Ascending aorta (tissue), 2 donors: Measurements from ENCODE around the gene DYNLRB1. TPM values are rescaled to one million over a fixed set of nuclear protein-coding genes. Genes with fewer than 3 reads are reported as not detected.

Experiments used
- DNase-seq, 2 donors: peaks; one replicate each; pipeline ENCODE4 v3.0.0-alpha.2; 2019; ENCODE audit warnings: low spot score in 2 of 2
- H3K27ac ChIP-seq, 2 donors: fragments of 200-600 bp; sonication (generic); one replicate each; pipeline ENCODE4 v1.5.1; 2016 to 2017; ENCODE audit warnings: mild to moderate bottlenecking in 1 of 2
- H3K27me3 ChIP-seq: fragments of 200-600 bp; sonication (generic); one replicate; pipeline ENCODE4 v1.5.1; 2017
- H3K36me3 ChIP-seq, 2 donors: fragments of 200-600 bp; sonication (generic); one replicate each; pipeline ENCODE4 v1.5.1; 2016
- H3K4me1 ChIP-seq, 2 donors: fragments of 200-600 bp; sonication (generic); one replicate each; pipeline ENCODE4 v1.5.1; 2016 to 2017; ENCODE audit warnings: mild to moderate bottlenecking in 1 of 2
- H3K4me3 ChIP-seq, 2 donors: fragments of 200-600 bp; sonication (generic); one replicate each; pipeline ENCODE4 v1.5.1; 2016 to 2017; ENCODE audit warnings: mild to moderate bottlenecking in 1 of 2
- H3K9me3 ChIP-seq, 2 donors: fragments of 200-600 bp; sonication (generic); one replicate each; pipeline ENCODE4 v1.5.1; 2016
- CTCF ChIP-seq, 3 experiments: fragments of 200-600 bp in 2 of 3; fragments of 450-650 bp in 1 of 3; sonication (generic) in 2 of 3; IDR thresholded peaks; one replicate each; pipeline ENCODE4 v1.5.1; 2016 to 2019; ENCODE audit warnings: antibody characterized with exemption in 3 of 3, mild to moderate bottlenecking in 1 of 3, moderate library complexity in 1 of 3
- intact Hi-C: fragments of 100-400 bp; cut with DNase I; formaldehyde crosslinking; loops from one replicate; pipeline ENCODE4 v1.15.1; 2023
- total RNA-seq: library from RNA; depleted of rRNA; stranded (reverse); fragments of >200 nt; gene quantifications from one replicate; pipeline ENCODE4 v1.1.0, GENCODE V29; 2016

The DYNLRB1 gene
- total RNA-seq, 1 donor from 2014 or later, result 148 TPM

GRCh38 chr20:34574861-34575260 is 58.6 kb downstream of the DYNLRB1 start:
- no peaks in the 10 kb centered on the region for H3K27me3 ChIP-seq
- peaks cover 14 to 25% of the 10 kb centered on the region in 2 donors for H3K36me3 ChIP-seq
- no peak overlapping the region for H3K27ac ChIP-seq
- peaks cover 0 to 8% of the 10 kb centered on the region in 2 donors for H3K4me1 ChIP-seq
- intact Hi-C loops, result no loop called here
- no peaks in the 10 kb centered on the region for H3K9me3 ChIP-seq
- no peak overlapping the region for H3K4me3 ChIP-seq
- DNase-seq, result peak in 1 of 2 donors; percentile 41
- TF ChIP-seq CTCF (IDR thresholded peaks at IDR 0.05), result no peak

- intact Hi-C loops, result no loop called here
- H3K27me3 ChIP-seq, result no peaks in the 10 kb centered on the region
- H3K4me1 ChIP-seq, result peaks cover 0 to 8% of the 10 kb centered on the region in 2 donors
- no peak overlapping the region for H3K4me3 ChIP-seq
- DNase-seq, result peak in 1 of 2 donors; percentile 18
- TF ChIP-seq CTCF (IDR thresholded peaks at IDR 0.05), result no peak
- no peak overlapping the region for H3K27ac ChIP-seq
- H3K9me3 ChIP-seq, result no peaks in the 10 kb centered on the region
- H3K36me3 ChIP-seq, result peaks cover 14 to 25% of the 10 kb centered on the region in 2 donors
Measured at GRCh38 chr20:34575271-34575670, 59.0 kb downstream of the DYNLRB1 start.

GRCh38 chr20:34575756-34576155 is 59.5 kb downstream of the DYNLRB1 start:
- Histone ChIP-seq H3K4me3 (no peak overlapping the region), H3K4me1 (peaks cover 0 to 8% of the 10 kb centered on the region in 2 donors), H3K36me3 (peaks cover 14 to 25% of the 10 kb centered on the region in 2 donors), H3K27me3 (no peaks in the 10 kb centered on the region), H3K9me3 (no peaks in the 10 kb centered on the region), H3K27ac (no peak overlapping the region)
- TF ChIP-seq CTCF (IDR thresholded peaks at IDR 0.05), result no peak
- peak in 1 of 2 donors; percentile 2 for DNase-seq
- intact Hi-C loops, result no loop called here

- DNase-seq, result peak in 1 of 2 donors; percentile 16
- Histone ChIP-seq H3K27me3 (no peaks in the 10 kb centered on the region), H3K4me1 (peaks cover 0 to 18% of the 10 kb centered on the region in 2 donors), H3K9me3 (no peaks in the 10 kb centered on the region), H3K36me3 (peaks cover 14 to 18% of the 10 kb centered on the region in 2 donors), H3K27ac (no peak overlapping the region), H3K4me3 (no peak overlapping the region)
- intact Hi-C loops, result no loop called here
- TF ChIP-seq CTCF (IDR thresholded peaks at IDR 0.05), result no peak
Measured at GRCh38 chr20:34577061-34577460, 60.8 kb downstream of the DYNLRB1 start.

- Histone ChIP-seq H3K27ac (no peak overlapping the region), H3K4me3 (no peak overlapping the region), H3K9me3 (no peaks in the 10 kb centered on the region), H3K4me1 (peaks cover 0 to 22% of the 10 kb centered on the region in 2 donors), H3K36me3 (peaks cover 14 to 18% of the 10 kb centered on the region in 2 donors), H3K27me3 (no peaks in the 10 kb centered on the region)
- TF ChIP-seq CTCF (IDR thresholded peaks at IDR 0.05), result no peak
- peak in 1 of 2 donors; percentile 58 for DNase-seq
- intact Hi-C loops, result loop anchor here (2.0 kb wide), 1 partner anchor 127 kb away; the partner anchor contains the start of gene TP53INP2
Measured at GRCh38 chr20:34578025-34578424, 61.8 kb downstream of the DYNLRB1 start.

GRCh38 chr20:34578521-34578920 is 62.3 kb downstream of the DYNLRB1 start:
- no peaks in the 10 kb centered on the region for H3K27me3 ChIP-seq
- intact Hi-C loops, result loop anchor here (2.0 kb wide), 1 partner anchor 126 kb away; the partner anchor contains the start of gene TP53INP2
- H3K4me3 ChIP-seq, result no peak overlapping the region
- peaks cover 10 to 21% of the 10 kb centered on the region in 2 donors for H3K36me3 ChIP-seq
- H3K9me3 ChIP-seq, result no peaks in the 10 kb centered on the region
- peak in 1 of 2 donors; percentile 24 for DNase-seq
- peaks cover 0 to 22% of the 10 kb centered on the region in 2 donors for H3K4me1 ChIP-seq
- no peak for TF ChIP-seq CTCF (IDR thresholded peaks at IDR 0.05)
- H3K27ac ChIP-seq, result no peak overlapping the region
